Gastrocnemius medialis (tissue), 4 donors: ENCODE results near the gene UBE3C.

ENCODE experiments used
- CTCF ChIP-seq, 5 experiments: fragments of 450-650 bp in 3 of 5; fragments of 200-600 bp in 2 of 5; sonication (generic) in 2 of 5; IDR thresholded peaks in 4 of 5; conservative IDR thresholded peaks in 1 of 5; 1 replicate in 4 of 5; 2 replicates in 1 of 5; pipeline ENCODE4 v1.5.1; 2016 to 2019; ENCODE audit warnings: antibody characterized with exemption in 5 of 5, mild to moderate bottlenecking in 3 of 5, moderate library complexity in 3 of 5
- POLR2A ChIP-seq, 2 donors: fragments of 450-650 bp; IDR thresholded peaks; one replicate each; pipeline ENCODE4 v1.6.1; 2017; ENCODE audit warnings: antibody characterized with exemption in 2 of 2, mild to moderate bottlenecking in 2 of 2, moderate library complexity in 2 of 2

DNA sequence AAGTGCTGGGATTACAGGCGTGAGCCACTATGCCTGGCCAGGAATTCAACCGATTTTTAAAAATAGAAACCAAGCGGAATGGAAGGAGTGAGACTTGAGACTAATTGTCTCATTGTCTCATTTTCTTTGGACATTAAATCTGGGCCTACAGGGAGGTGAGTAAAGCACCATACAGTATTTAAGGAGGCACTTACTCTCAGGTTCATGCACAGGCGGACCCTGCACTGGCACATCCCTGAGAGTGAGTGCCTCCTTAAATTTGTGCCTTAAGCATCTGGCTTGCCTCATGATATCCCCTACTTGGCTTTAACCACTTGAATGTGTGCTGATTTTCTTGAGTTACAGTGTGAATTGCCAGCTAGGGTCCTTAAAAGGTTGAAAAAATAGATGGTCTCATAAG, 10.6 kb downstream of the UBE3C start:
- no peak for TF ChIP-seq CTCF (IDR thresholded peaks at IDR 0.05 in 4 of 5, conservative IDR thresholded peaks at IDR 0.05 in 1 of 5)
- no peak for TF ChIP-seq POLR2A (IDR thresholded peaks at IDR 0.05)
